ENCODE results near the gene PEX16.

DNA sequence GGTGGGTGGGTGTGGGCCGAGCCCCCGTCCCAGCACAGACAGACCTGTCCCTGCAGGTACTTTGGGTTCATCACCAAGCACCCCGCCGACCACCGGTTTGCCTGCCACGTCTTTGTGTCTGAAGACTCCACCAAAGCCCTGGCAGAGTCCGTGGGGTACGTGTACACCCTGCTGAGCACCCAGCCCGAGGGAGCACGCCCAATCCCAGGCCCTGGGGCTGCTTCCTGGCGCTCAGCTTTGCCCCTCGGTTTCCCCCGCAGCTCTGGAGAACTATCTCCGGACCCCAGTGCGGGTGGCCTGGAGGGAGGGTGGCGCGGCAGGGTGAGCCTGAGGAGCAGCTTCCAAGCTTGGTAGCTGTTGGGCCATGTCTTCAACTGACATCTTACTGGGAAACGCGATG is 12.6 kb downstream of the PEX16 start:
- TF ChIP-seq, protein P1, sequence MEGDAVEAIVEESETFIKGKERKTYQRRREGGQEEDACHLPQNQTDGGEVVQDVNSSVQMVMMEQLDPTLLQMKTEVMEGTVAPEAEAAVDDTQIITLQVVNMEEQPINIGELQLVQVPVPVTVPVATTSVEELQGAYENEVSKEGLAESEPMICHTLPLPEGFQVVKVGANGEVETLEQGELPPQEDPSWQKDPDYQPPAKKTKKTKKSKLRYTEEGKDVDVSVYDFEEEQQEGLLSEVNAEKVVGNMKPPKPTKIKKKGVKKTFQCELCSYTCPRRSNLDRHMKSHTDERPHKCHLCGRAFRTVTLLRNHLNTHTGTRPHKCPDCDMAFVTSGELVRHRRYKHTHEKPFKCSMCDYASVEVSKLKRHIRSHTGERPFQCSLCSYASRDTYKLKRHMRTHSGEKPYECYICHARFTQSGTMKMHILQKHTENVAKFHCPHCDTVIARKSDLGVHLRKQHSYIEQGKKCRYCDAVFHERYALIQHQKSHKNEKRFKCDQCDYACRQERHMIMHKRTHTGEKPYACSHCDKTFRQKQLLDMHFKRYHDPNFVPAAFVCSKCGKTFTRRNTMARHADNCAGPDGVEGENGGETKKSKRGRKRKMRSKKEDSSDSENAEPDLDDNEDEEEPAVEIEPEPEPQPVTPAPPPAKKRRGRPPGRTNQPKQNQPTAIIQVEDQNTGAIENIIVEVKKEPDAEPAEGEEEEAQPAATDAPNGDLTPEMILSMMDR (IDR thresholded peaks at IDR 0.05), result no peak
- TF ChIP-seq POLR2A (IDR thresholded peaks at IDR 0.05), result no peak

Measured in heart left ventricle (tissue), 13 donors.